GM13977 (cell line): ENCODE measurements around the gene NKAIN2.

ENCODE experiments used
- DNase-seq: peaks from one replicate; pipeline ENCODE4 v3.0.0; 2012; ENCODE audit warnings: low spot score
- CTCF ChIP-seq: IDR thresholded peaks from 2 replicates; pipeline ENCODE4 v1.5.1; 2012; ENCODE audit warnings: mild to moderate bottlenecking, control low read depth; ENCODE audit not compliant: insufficient read depth; ENCODE audit errors: extremely low read depth, missing control alignments
- in situ Hi-C: fragments of 300-500 bp; cut with MboI; formaldehyde crosslinking; loops from one replicate; pipeline ENCODE4 v1.12.0; 2022; ENCODE audit warnings: low sequenced_read_pairs, low pct_unique_long_range_greater_than_20kb, mixed read lengths, inconsistent platforms; ENCODE audit not compliant: unreplicated experiment

The NKAIN2 gene

GRCh38 chr6:124783344-124783743 is 979.7 kb downstream of the NKAIN2 start:
- in situ Hi-C loops: no loop called here
- no peak for DNase-seq
- no peak for TF ChIP-seq CTCF

- no peak for DNase-seq
- no peak for TF ChIP-seq CTCF
- in situ Hi-C loops: no loop called here
Measured at GRCh38 chr6:124791156-124791555, 987.5 kb downstream of the NKAIN2 start.

GRCh38 chr6:124792386-124792785 is 988.7 kb downstream of the NKAIN2 start:
- in situ Hi-C loops: no loop called here
- no peak for TF ChIP-seq CTCF
- DNase-seq: no peak

GRCh38 chr6:124793398-124793797 is 989.7 kb downstream of the NKAIN2 start:
- no peak for DNase-seq
- in situ Hi-C loops: no loop called here
- TF ChIP-seq CTCF: no peak

- peak; percentile 24 for TF ChIP-seq CTCF
- no peak for DNase-seq
- in situ Hi-C loops: no loop called here
Measured at GRCh38 chr6:124795643-124796463, 992.2 kb downstream of the NKAIN2 start.

- in situ Hi-C loops: no loop called here
- DNase-seq: no peak
- TF ChIP-seq CTCF: no peak
Measured at GRCh38 chr6:124796464-124796970, 992.9 kb downstream of the NKAIN2 start.
